Lower leg skin (tissue), 4 donors: Measurements from ENCODE around the gene CDHR3. TPM values are rescaled to one million over a fixed set of nuclear protein-coding genes. Genes with fewer than 3 reads are reported as not detected.

Experiments
- DNase-seq, 2 donors: peaks; one replicate each; pipeline ENCODE4 v3.0.0-alpha.2; 2019; ENCODE audit warnings: low spot score in 2 of 2
- H3K4me3 ChIP-seq: fragments of 200-600 bp; sonication (generic); 2 replicates; pipeline ENCODE4 v1.5.1; 2017; ENCODE audit warnings: mild to moderate bottlenecking, low read depth; ENCODE audit not compliant: poor library complexity, severe bottlenecking
- CTCF ChIP-seq, 3 donors: fragments of 450-650 bp; IDR thresholded peaks; one replicate each; pipeline ENCODE4 v1.5.1; 2016; ENCODE audit warnings: antibody characterized with exemption in 3 of 3, mild to moderate bottlenecking in 3 of 3, moderate library complexity in 2 of 3
- POLR2A ChIP-seq, 2 donors: fragments of 450-650 bp; IDR thresholded peaks; one replicate each; pipeline ENCODE4 v1.6.1; 2016 to 2017; ENCODE audit warnings: antibody characterized with exemption in 2 of 2, mild to moderate bottlenecking in 1 of 2, moderate library complexity in 1 of 2
- WGBS, 2 donors: methylation state at CpG; one replicate each; pipeline ENCODE4 v1.1.5; 2018; 5-methylcytosine and 5-hydroxymethylcytosine counted together
- intact Hi-C: fragments of 100-400 bp; cut with DNase I; formaldehyde crosslinking; loops from one replicate; pipeline ENCODE4 v1.15.0; 2023; ENCODE audit warnings: low total_unique reads
- total RNA-seq, 4 donors: library from RNA; depleted of rRNA; stranded (reverse); fragments of >200 nt; gene quantifications; one replicate each; pipeline ENCODE4 v1.1.0, GENCODE V29; 2016

The CDHR3 gene
- total RNA-seq, 4 donors from 2014 or later, result 2.4 to 4.2 (median 3.3) TPM; not detected in 1

GRCh38 chr7:106071356-106071998, 108.4 kb downstream of the CDHR3 start:
- H3K4me3 ChIP-seq, result no peak overlapping the region
- DNase-seq, result peak in 1 of 2 donors; percentile 84
- 36 to 44% methylated on average over 9 of the region's 9 CpGs for WGBS, 2 donors
- intact Hi-C loops, result no loop called here
- no peak for TF ChIP-seq POLR2A (IDR thresholded peaks at IDR 0.05)
- no peak for TF ChIP-seq CTCF (IDR thresholded peaks at IDR 0.05)

GRCh38 chr7:106071999-106072714, 109.1 kb downstream of the CDHR3 start:
- DNase-seq, result peak in 1 of 2 donors; percentile 83
- H3K4me3 ChIP-seq, result no peak overlapping the region

GRCh38 chr7:106072715-106073091, 109.6 kb downstream of the CDHR3 start:
- intact Hi-C loops, result no loop called here
- WGBS, 2 donors, result 57 to 73% methylated on average over 4 of the region's 4 CpGs
- DNase-seq, result peak in 1 of 2 donors; percentile 25
- TF ChIP-seq POLR2A (IDR thresholded peaks at IDR 0.05), result no peak
- TF ChIP-seq CTCF (IDR thresholded peaks at IDR 0.05), result no peak
- H3K4me3 ChIP-seq, result no peak overlapping the region

More at GRCh38 chr7:106071999-106072714, 109.1 kb downstream of the CDHR3 start:
- intact Hi-C loops, result no loop called here
- TF ChIP-seq CTCF (IDR thresholded peaks at IDR 0.05) (no peak), POLR2A (IDR thresholded peaks at IDR 0.05) (no peak)
- 23 to 24% methylated on average over 9 of the region's 9 CpGs for WGBS, 2 donors

- 54 to 63% methylated on average over 3 of the region's 3 CpGs for WGBS, 2 donors
- peak in 1 of 2 donors; percentile 26 for DNase-seq
- no peak overlapping the region for H3K4me3 ChIP-seq
- intact Hi-C loops, result no loop called here
- TF ChIP-seq CTCF (IDR thresholded peaks at IDR 0.05), result no peak
- no peak for TF ChIP-seq POLR2A (IDR thresholded peaks at IDR 0.05)
Observed at GRCh38 chr7:106073701-106074100, 110.6 kb downstream of the CDHR3 start.

GRCh38 chr7:106074257-106074656, 111.2 kb downstream of the CDHR3 start:
- 69 to 72% methylated on average over 9 of the region's 9 CpGs for whole genome bisulfite sequencing, 2 donors
- intact Hi-C loops, result no loop called here
- TF ChIP-seq CTCF (IDR thresholded peaks at IDR 0.05), result no peak
- no peak for TF ChIP-seq POLR2A (IDR thresholded peaks at IDR 0.05)
- no peak for DNase-seq
- no peak overlapping the region for H3K4me3 ChIP-seq
